Right lobe of liver (tissue), 6 donors: ENCODE measurements around the gene DPY19L3. TPM values are rescaled to one million over a fixed set of nuclear protein-coding genes. Genes with fewer than 3 reads are reported as not detected.
"Not testable (repeated sequence)": the region's sequence is repeated elsewhere in the genome, so short reads cannot be mapped to it uniquely, and the experiment has no call there.

Source experiments
- ATAC-seq, 4 donors: fragments of 200-7000 bp; cut with Tn5 transposase; one replicate each; pipeline ENCODE4 v1.9.1; 2020; ENCODE audit warnings: mild to moderate bottlenecking in 4 of 4, moderate library complexity in 4 of 4
- DNase-seq, 3 donors: peaks; one replicate each; pipeline ENCODE4 v3.0.0-alpha.2; 2020
- H3K27ac ChIP-seq, 3 donors: fragments of 200-600 bp; one replicate each; pipeline ENCODE4 v1.8.0; 2022
- H3K27me3 ChIP-seq, 2 donors: fragments of 200-600 bp; one replicate each; pipeline ENCODE4 v1.8.0; 2022
- H3K36me3 ChIP-seq, 4 donors: fragments of 200-600 bp; sonication (generic) in 1 of 4; one replicate each; pipeline versions ENCODE4 v1.5.1 to v1.8.0; 2017 to 2022; ENCODE audit warnings: control low read depth in 1 of 4
- H3K4me1 ChIP-seq, 4 donors: fragments of 200-600 bp; sonication (generic) in 1 of 4; one replicate each; pipeline versions ENCODE4 v1.5.1 to v1.8.0; 2017 to 2022; ENCODE audit warnings: control low read depth in 1 of 4
- H3K4me3 ChIP-seq, 3 donors: fragments of 200-600 bp; one replicate each; pipeline ENCODE4 v1.8.0; 2022
- H3K9me3 ChIP-seq, 4 donors: fragments of 200-600 bp; sonication (generic) in 1 of 4; one replicate each; pipeline versions ENCODE4 v1.5.1 to v1.8.0; 2017 to 2022; ENCODE audit warnings: control low read depth in 1 of 4
- CTCF ChIP-seq, 4 donors: fragments of 200-600 bp in 3 of 4; fragments of 450-650 bp in 1 of 4; IDR thresholded peaks; one replicate each; pipeline versions ENCODE4 v1.5.1 to v1.8.0; 2016 to 2022; ENCODE audit warnings: antibody characterized with exemption in 4 of 4, mild to moderate bottlenecking in 2 of 4
- POLR2A ChIP-seq: fragments of 450-650 bp; IDR thresholded peaks from one replicate; pipeline ENCODE4 v1.6.1; 2017; ENCODE audit warnings: antibody characterized with exemption, mild to moderate bottlenecking
- WGBS: methylation state at CpG from one replicate; pipeline ENCODE4 v1.1.6; 2018; ENCODE audit warnings: low coverage, low lambda C conversion rate; ENCODE audit not compliant: insufficient coverage; ENCODE audit errors: missing lambda C conversion rate; 5-methylcytosine and 5-hydroxymethylcytosine counted together
- intact Hi-C, 2 donors: fragments of 100-400 bp; cut with DNase I; formaldehyde crosslinking; loops; one replicate each; pipeline versions ENCODE4 v1.11.2 to v1.14.1; 2022
- total RNA-seq, 6 experiments: library from RNA; depleted of rRNA in 2 of 6; stranded (reverse); fragments of >200 nt in 2 of 6; fragmentation: NEBNext Ultra II Directional in 3 of 6; extraction: Animal tissue kit (Norgen Biotek cat#: 25700) in 3 of 6; gene quantifications; one replicate each; pipeline versions ENCODE4 v1.1.0 to v1.2.4, GENCODE V29; 2016 to 2023
- donor health status: DM: no; HTN: yes; CAD: no.
- donor health status: DM: no; HTN: no; CAD: no.
- donor health status: DM: no; HTN: no; CAD: no.
- donor health status: DM: no; HTN: yes; CAD: no.
- donor health status: DM: no; HTN: yes; CAD: no.

The DPY19L3 gene
- total RNA-seq, 6 experiments from 2014 or later: 8.0 to 13.5 (median 12.4) TPM

- peak in 1 of 4 donors; percentile 6 for ATAC-seq
- WGBS: 75% methylated on average over 5 of the region's 7 CpGs
- Histone ChIP-seq H3K9me3 (no peaks in the 10 kb centered on the region), H3K4me1 (peaks cover 0 to 27% (median 14%) of the 10 kb centered on the region in 4 donors), H3K36me3 (peaks cover 0 to 4% (median 0%) of the 10 kb centered on the region in 4 donors), H3K27ac (peak overlapping the region; percentile 59 to 86 (median 71)), H3K27me3 (no peaks in the 10 kb centered on the region), H3K4me3 (no peak overlapping the region)
- no peak for DNase-seq
- intact Hi-C loops: no loop called here
- no peak for TF ChIP-seq CTCF (IDR thresholded peaks at IDR 0.05)
- no peak for TF ChIP-seq POLR2A
Measured at GRCh38 chr19:32372726-32373517, 32.6 kb upstream of the DPY19L3 start.

DNA sequence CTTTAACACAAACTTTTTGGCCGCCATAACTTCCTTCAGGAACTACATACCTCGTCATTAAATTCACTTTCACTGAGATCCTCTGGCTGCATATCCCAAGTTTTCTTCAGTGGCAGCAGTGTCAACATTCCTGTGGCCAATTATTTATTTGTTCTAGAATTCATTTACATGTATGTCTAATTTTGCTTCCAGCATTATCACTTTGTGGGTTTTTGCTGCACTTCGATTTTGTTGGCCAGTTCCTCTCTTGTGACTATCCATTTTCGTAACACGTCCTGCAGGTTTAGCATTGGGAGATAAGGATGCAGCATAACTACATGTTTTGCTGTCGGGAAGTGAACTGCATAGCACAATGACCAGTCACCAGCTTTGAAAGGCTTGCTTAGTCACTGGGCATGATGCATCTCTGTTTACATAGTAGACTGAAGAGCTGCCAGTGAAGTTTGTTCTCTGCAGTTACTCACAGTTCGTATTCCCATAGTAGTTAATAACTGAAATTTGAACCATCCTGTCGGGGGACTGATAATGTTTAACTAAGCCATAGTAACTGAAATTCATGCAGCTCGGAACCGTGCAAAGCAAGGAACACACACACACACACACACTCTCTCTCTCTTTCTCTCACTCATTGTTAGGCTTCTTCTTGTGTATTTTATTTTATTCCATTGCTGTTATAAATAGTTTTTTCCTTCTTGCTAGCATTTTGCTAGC, 31.8 kb upstream of the DPY19L3 start:
- Histone ChIP-seq H3K4me1 (peaks cover 0 to 27% (median 14%) of the 10 kb centered on the region in 4 donors), H3K27me3 (no peaks in the 10 kb centered on the region), H3K36me3 (peaks cover 0 to 11% (median 0%) of the 10 kb centered on the region in 4 donors), H3K27ac (peak overlapping the region; percentile 59 to 86 (median 71)), H3K4me3 (peak overlapping the region in 1 of 3 donors; percentile 4), H3K9me3 (no peaks in the 10 kb centered on the region)
- TF ChIP-seq POLR2A: peak; percentile 59
- TF ChIP-seq CTCF (IDR thresholded peaks at IDR 0.05): no peak
- intact Hi-C loops: no loop called here
- DNase-seq (peak in 1 of 3 donors; percentile 73), ATAC-seq (peak; percentile 96 to 99 (median 98))
- 30% methylated on average over 10 of the region's 10 CpGs for WGBS

DNA sequence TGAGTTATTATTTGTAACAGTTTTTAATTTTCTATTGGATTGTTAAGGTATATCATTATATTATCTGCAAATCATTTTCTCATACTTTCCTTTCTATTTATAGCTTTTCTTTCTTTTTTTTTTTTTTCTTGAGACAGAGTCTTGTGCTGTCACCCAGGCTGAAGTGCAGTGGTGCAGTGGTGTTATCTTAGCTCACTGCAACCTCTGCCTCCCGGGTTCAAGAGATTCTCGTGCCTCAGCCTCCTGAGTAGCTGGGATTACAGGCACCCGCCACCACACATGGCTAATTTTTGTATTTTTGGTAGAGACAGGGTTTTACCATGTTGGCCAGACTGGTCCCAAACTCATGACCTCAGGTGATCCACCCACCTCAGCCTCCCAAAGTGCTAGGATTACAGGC, 31.2 kb upstream of the DPY19L3 start:
- peaks cover 0 to 25% (median 14%) of the 10 kb centered on the region in 4 donors for H3K4me1 ChIP-seq
- H3K4me3 ChIP-seq, ATAC-seq, H3K9me3 ChIP-seq, DNase-seq, H3K27me3 ChIP-seq, intact Hi-C loops: not testable (repeated sequence)
- peaks cover 0 to 13% (median 0%) of the 10 kb centered on the region in 4 donors for H3K36me3 ChIP-seq
- WGBS: 28% methylated on average over 2 of the region's 3 CpGs
- peak overlapping the region; percentile 9 to 76 (median 59) for H3K27ac ChIP-seq

DNA sequence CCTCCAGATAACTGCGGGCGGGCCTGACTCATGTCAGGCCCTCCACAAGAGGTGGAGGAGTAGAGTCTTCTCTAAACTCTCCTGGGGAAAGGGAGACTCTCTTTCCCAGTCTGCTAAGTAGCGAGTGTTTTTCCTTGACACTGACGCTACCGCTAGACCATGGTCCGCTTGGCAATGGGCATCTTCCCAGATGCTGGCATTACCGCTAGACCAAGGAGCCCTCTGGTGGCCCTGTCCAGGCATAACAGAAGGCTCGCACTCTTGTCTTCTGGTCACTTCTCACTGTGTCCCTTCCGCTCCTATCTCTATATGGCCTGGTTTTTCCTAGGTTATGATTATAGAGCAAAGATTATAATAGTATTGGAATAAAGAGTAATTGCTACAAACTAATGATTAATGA, 28.5 kb upstream of the DPY19L3 start:
- intact Hi-C loops: not testable (repeated sequence)
- 96% methylated on average over 5 of the region's 9 CpGs for WGBS

More for the DNA sequence above, 28.5 kb upstream of the DPY19L3 start:
- not testable (repeated sequence) for H3K9me3 ChIP-seq, H3K27ac ChIP-seq, ATAC-seq, H3K4me3 ChIP-seq, H3K27me3 ChIP-seq, DNase-seq
- H3K36me3 ChIP-seq: peaks cover 0 to 25% (median 4%) of the 10 kb centered on the region in 4 donors
- H3K4me1 ChIP-seq: peaks cover 0 to 19% (median 10%) of the 10 kb centered on the region in 4 donors
- peak; percentile 27 to 48 (median 36) for TF ChIP-seq CTCF (IDR thresholded peaks at IDR 0.05)
